ENCODE measurements around the gene ARL3. TPM values are rescaled to one million over a fixed set of nuclear protein-coding genes. Genes with fewer than 3 reads are reported as not detected.

Gene ARL3
- total and polyA plus RNA-seq, 2 of the 4 experiments (the other 2 are of a cell fraction) = 5.0 to 14.3 TPM

DNA sequence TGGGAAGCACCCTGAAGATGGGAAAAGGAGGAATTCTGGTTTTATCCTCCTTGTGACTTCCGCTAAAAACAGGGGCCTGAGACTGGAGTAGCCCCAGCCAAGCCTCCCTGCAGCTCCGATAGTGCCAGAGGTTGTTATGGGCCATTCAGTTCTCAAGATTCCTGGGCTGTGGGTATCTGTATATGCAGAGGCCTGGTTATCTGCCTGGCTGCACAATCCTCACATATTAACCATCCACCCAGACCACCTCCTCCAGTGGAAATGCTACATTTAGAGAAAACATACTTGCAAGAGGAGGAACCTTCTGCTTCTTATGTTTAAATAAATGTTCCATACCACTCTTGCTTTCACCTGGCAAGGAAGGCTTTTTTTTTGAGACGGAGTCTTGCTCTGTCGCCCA is 34.6 kb downstream of the ARL3 start:
- ChIA-PET CTCF (interaction anchor here (0.5 to 2.9 kb wide), 8 partner anchors 9 to 51 kb away, joined by 3 to 14 read pairs (median 4); partner anchors contain the start of genes ARL3 and SFXN2), POLR2A (ENCODE audit: unreplicated experiment) (no interaction called here)
- Histone ChIP-seq H3K18ac (ENCODE audit: low read depth, low read length) (no peak overlapping the region; the same call in 1 of the 2 replicates), H3K9me1 (ENCODE audit: insufficient read depth, low read length) (peaks cover 18% of the 10 kb centered on the region), H2BK5ac (ENCODE audit: low read depth, low read length, poor library complexity, severe bottlenecking) (no peak overlapping the region), H3K27me3 (ENCODE audit: control insufficient read depth, insufficient read depth, low read length) (no peaks in the 10 kb centered on the region), H4K20me1 (ENCODE audit: insufficient read depth, low read length) (no peaks in the 10 kb centered on the region), H2BK15ac (ENCODE audit: low read depth, low read length) (0 out of 3 replicates have a peak overlapping the region, but pooled peaks have one; percentile 36), H3K4me2 (ENCODE audit: low read depth, low read length) (no peak overlapping the region), H3K56ac (ENCODE audit: extremely low read depth, insufficient read depth, low read length) (no peak overlapping the region), H4K8ac (ENCODE audit: low read depth in 2 of 2, low read length in 2 of 2) (no peak overlapping the region; a peak in 1 of 4 replicates), H4K91ac (ENCODE audit: insufficient read depth, low read depth, low read length) (0 out of 2 replicates have a peak overlapping the region, but pooled peaks have one; percentile 20), H3K23ac (ENCODE audit: low read depth, low read length) (no peak overlapping the region), H3K4ac (ENCODE audit: low read depth, low read length) (no peak overlapping the region), H3K27ac (ENCODE audit: insufficient read depth, low read length) (no peak overlapping the region), H3K14ac (replicated peaks; ENCODE audit: low read depth, low read length) (no peak overlapping the region), H4K5ac (ENCODE audit: low read depth, low read length) (no peak overlapping the region), H3K9me3 (ENCODE audit: control insufficient read depth, insufficient read depth, low read length) (no peaks in the 10 kb centered on the region), H2BK20ac (ENCODE audit: low read depth, low read length) (no peak overlapping the region), H3K4me3 (ENCODE audit: insufficient read depth, low read depth, low read length) (no peak overlapping the region), H2AFZ (replicated peaks; ENCODE audit: low read length, poor library complexity) (no peak overlapping the region), H3K9ac (ENCODE audit: low read depth, low read length) (no peak overlapping the region), H3K36me3 (ENCODE audit: control insufficient read depth, insufficient read depth, low read length) (peaks cover 9% of the 10 kb centered on the region; the same call in 1 of the 2 replicates), H3K79me1 (ENCODE audit: low read depth in 1 of 2, low read length in 2 of 2) (peaks cover 9 to 34% of the 10 kb centered on the region in 2 experiments; a peak in 3 of 4 replicates), H2AK5ac (ENCODE audit: low read depth, low read length) (no peak overlapping the region), H2BK120ac (ENCODE audit: low read depth, low read length) (no peak overlapping the region), H3K4me1 (ENCODE audit: control insufficient read depth, insufficient read depth, low read length) (peaks cover 37% of the 10 kb centered on the region), H2AK9ac (replicated peaks; ENCODE audit: low read depth, low read length, poor library complexity) (no peak overlapping the region)
- DNase-seq = no peak
- in situ Hi-C loops (cut with MboI; ENCODE audit: low sequenced_read_pairs) (no loop called here), dilution Hi-C loops (cut with HindIII; ENCODE audit: low sequenced_read_pairs, unreplicated experiment) (no loop called here), intact Hi-C loops (cut with micrococcal nuclease) (loop anchor here (2.0 kb wide), 1 partner anchor 33 kb away; no protein-coding TSS in a partner anchor)
- TF ChIP-seq MXI1 (IDR thresholded peaks at IDR 0.05; ENCODE audit: borderline replicate concordance, low read depth, low read length) (no peak), CHD1 (IDR thresholded peaks at IDR 0.05; ENCODE audit: low read depth, low read length) (no peak), NFE2L2 (IDR thresholded peaks at IDR 0.05; ENCODE audit: low read depth, low read length) (no peak), FOS (IDR thresholded peaks at IDR 0.05; ENCODE audit: low read depth, low read length) (no peak), CEBPB (IDR thresholded peaks at IDR 0.05; ENCODE audit: low read depth, low read length) (no peak), RAD21 (IDR thresholded peaks at IDR 0.05; ENCODE audit: low read length) (no peak), SMC3 (IDR thresholded peaks at IDR 0.05; ENCODE audit: low read depth, low read length) (no peak), RCOR1 (IDR thresholded peaks at IDR 0.05; ENCODE audit: insufficient replicate concordance, low read length) (no peak), BHLHE40 (IDR thresholded peaks at IDR 0.05; ENCODE audit: low read depth, low read length) (no peak), MAFK (IDR thresholded peaks at IDR 0.05; ENCODE audit: low read depth, low read length) (no peak), POLR2A (IDR thresholded peaks at IDR 0.05; ENCODE audit: low read depth, low read length) (no peak)
- TF ChIP-seq, protein P1, sequence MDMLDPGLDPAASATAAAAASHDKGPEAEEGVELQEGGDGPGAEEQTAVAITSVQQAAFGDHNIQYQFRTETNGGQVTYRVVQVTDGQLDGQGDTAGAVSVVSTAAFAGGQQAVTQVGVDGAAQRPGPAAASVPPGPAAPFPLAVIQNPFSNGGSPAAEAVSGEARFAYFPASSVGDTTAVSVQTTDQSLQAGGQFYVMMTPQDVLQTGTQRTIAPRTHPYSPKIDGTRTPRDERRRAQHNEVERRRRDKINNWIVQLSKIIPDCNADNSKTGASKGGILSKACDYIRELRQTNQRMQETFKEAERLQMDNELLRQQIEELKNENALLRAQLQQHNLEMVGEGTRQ (IDR thresholded peaks at IDR 0.05; ENCODE audit: low read depth, low read length) = no peak
- TF ChIP-seq, protein P2, sequence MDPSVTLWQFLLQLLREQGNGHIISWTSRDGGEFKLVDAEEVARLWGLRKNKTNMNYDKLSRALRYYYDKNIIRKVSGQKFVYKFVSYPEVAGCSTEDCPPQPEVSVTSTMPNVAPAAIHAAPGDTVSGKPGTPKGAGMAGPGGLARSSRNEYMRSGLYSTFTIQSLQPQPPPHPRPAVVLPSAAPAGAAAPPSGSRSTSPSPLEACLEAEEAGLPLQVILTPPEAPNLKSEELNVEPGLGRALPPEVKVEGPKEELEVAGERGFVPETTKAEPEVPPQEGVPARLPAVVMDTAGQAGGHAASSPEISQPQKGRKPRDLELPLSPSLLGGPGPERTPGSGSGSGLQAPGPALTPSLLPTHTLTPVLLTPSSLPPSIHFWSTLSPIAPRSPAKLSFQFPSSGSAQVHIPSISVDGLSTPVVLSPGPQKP (IDR thresholded peaks at IDR 0.05; ENCODE audit: borderline replicate concordance, low read depth, low read length) = no peak
- ATAC-seq (ENCODE audit: low read depth) = no peak
- BruUV-seq (replicated peaks) = no TSS peak
- WGBS, 2 experiments (ENCODE audit: extremely low coverage in 2 of 2, insufficient read length in 1 of 2) = no CpG with 5 or more reads among the region's 4 CpGs

Data from IMR-90 (cell line).